GM12801 (cell line): ENCODE measurements around the gene CADPS2.

Experiments
- CTCF ChIP-seq: IDR thresholded peaks from one replicate; pipeline ENCODE4 v1.5.1; 2011; ENCODE audit warnings: control low read depth; ENCODE audit not compliant: insufficient read length; ENCODE audit errors: extremely low read depth

CADPS2 gene

GRCh38 chr7:122849957-122850328 lies 36.3 kb downstream of the CADPS2 start:
- no peak for TF ChIP-seq CTCF

DNA sequence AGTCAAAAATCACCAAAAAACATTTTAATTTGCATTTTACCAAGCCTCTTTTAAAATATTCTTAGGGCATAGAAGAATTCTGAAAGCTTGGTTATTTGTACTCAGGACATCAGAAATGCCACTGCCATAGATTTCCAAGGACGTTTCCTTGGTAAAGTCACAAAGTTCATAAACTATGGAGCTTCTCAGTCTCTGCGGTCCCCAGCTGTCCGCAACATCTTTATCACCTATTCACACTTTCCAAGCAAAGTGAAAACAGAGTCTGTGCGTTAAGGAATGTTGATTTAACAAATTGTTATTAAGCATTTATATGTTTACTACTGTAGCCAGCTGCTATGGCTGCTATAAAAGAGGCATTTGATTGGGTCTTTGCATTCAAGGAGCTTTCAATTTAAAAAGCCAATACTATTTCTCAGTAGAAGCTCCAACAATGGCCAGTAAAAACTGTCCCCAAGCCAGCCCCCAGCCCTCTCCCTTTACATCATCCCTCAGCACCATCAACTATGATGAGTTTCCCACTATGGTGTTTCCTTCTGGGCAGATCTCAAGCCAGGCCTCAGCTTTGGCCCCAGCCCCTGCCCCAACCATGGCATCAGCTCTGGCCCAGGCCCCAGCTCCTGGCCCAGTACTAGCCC lies 36.8 kb downstream of the CADPS2 start:
- no peak for TF ChIP-seq CTCF

DNA sequence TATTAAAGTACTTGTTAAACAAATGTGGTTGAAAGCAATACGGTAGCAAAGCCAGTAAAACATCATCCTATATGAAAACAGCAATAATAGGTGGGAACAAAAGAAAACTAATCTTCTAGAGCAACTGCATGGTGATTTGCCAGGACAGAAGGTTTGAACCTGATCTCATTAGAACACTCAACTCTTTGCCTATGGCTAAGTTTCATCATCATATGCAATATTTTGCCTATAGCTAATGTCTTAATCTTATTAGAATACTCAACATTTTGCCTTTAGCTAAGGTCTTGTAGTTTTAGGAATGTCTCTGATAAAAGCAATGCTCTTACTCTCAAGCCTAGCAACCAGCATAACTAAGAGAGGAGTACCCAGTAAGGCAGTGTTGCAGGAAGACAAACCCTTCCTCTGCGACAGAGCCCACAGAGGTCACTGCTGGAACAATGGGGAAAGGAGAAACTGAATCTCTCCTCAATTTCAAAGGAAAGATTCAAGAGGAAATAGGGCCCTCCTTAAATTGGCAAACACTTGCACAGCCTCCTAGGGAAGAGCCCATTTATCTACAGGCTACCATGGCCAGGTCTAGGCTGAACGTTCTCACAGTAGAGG lies 38.3 kb downstream of the CADPS2 start:
- no peak for TF ChIP-seq CTCF

DNA sequence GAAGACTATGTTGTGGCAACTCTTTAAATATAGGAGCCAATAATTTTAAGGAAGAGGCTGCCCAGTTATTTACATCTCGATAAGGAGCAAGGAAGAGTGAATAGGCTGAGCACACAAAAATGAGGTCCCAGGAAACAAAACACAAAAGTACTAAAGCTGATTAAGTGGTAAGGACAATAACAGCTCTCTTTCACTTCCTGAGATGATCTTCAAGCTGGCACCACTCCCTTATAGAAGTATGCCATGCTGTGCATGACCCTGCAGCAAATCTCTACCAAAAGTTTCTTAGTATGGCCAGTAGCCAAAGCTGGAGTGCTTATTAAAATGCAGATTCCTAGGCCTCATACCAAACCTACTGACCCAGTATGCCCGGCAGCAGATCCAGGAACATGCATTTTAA lies 39.7 kb downstream of the CADPS2 start:
- no peak for TF ChIP-seq CTCF

DNA sequence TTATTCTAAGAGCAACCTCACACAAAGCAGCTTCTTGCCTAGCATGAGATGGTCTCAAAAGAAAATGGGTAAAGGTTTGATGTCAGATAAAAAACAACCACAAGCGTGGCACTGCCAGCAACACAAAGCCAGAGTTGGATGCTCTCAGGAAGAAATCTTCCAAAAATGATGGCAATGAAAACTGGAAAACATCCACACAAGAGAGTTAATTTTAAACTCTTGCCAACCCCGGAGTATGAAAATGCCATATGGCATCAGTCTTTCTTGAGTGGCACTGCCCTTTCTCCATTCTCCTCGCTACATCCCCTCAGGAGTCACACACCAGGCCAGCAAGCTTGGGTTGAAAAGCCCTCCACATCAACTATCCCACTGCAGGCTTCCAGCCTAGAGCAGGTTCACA lies 41.0 kb downstream of the CADPS2 start:
- TF ChIP-seq CTCF: no peak

DNA sequence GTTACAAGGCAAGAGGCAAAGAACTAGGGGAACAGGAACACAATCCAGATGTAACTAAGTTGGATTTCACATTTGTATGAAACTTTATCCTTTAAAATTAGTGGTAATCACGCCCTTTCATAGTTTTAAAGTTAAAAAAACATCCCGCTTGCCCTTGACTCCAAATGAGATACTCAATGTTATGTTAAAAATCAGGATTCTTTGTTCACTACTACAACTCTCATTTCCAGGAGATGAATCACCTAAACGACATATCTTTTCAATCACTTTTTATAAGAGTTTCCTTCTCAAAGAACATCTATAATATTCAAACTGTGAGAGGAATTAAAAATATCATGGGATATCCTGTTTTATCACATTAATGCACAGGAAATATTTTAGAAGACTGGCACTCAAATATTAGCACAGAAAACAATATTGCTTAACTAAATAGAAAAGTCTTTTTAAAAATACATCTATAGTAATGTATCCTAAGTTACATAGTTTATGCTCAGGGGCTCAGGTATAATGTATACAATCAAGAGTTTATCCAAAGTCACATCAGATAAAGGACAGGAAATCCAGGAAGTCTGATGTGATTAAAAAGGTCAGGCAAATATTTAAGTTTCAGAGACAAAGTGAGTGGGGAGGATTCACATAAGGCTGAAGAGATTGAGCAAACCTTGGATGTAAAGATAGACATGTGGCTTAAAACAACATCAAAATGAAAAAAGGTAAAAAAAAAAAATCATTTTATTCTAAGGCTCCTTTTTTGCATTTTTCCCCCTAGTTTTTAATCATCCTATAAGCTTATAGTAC lies 41.9 kb downstream of the CADPS2 start:
- no peak for TF ChIP-seq CTCF

- TF ChIP-seq CTCF: no peak
Observed at GRCh38 chr7:122842971-122843370, 43.3 kb downstream of the CADPS2 start.
